IPS-15b (cell line): ENCODE measurements around the gene GALNT18.

Experiments used
- H3K27me3 ChIP-seq: one replicate; pipeline ENCODE4 v1.6.1; 2013; ENCODE audit warnings: low read length; ENCODE audit not compliant: control insufficient read depth, insufficient read depth
- H3K36me3 ChIP-seq: one replicate; pipeline ENCODE4 v1.6.1; 2013; ENCODE audit warnings: low read length; ENCODE audit not compliant: control insufficient read depth, insufficient read depth
- H3K4me1 ChIP-seq: one replicate; pipeline ENCODE4 v1.6.1; 2013; ENCODE audit warnings: mild to moderate bottlenecking, low read length; ENCODE audit not compliant: control insufficient read depth, insufficient read depth
- H3K4me3 ChIP-seq: one replicate; pipeline ENCODE4 v1.5.1; 2013; ENCODE audit warnings: low read depth, low read length
- H3K9ac ChIP-seq: one replicate; pipeline ENCODE4 v1.6.1; 2013; ENCODE audit warnings: low read depth, mild to moderate bottlenecking, low read length
- H3K9me3 ChIP-seq: one replicate; pipeline ENCODE4 v1.6.1; 2013; ENCODE audit warnings: mild to moderate bottlenecking, low read length; ENCODE audit not compliant: control insufficient read depth, insufficient read depth

Gene GALNT18

GRCh38 chr11:11433960-11434359 is 187.8 kb downstream of the GALNT18 start:
- Histone ChIP-seq H3K4me1 (no peaks in the 10 kb centered on the region), H3K36me3 (no peaks in the 10 kb centered on the region), H3K27me3 (no peaks in the 10 kb centered on the region), H3K4me3 (no peak overlapping the region), H3K9ac (no peak overlapping the region), H3K9me3 (no peaks in the 10 kb centered on the region)

- Histone ChIP-seq H3K4me1 (no peaks in the 10 kb centered on the region), H3K4me3 (no peak overlapping the region), H3K36me3 (no peaks in the 10 kb centered on the region), H3K27me3 (no peaks in the 10 kb centered on the region), H3K9ac (no peak overlapping the region), H3K9me3 (no peaks in the 10 kb centered on the region)
Observed at GRCh38 chr11:11432621-11433319, 189.0 kb downstream of the GALNT18 start.

- no peaks in the 10 kb centered on the region for H3K27me3 ChIP-seq
Observed at GRCh38 chr11:11430431-11430830, 191.4 kb downstream of the GALNT18 start.

GRCh38 chr11:11428714-11429113 is 193.1 kb downstream of the GALNT18 start:
- H3K9ac ChIP-seq, result no peak overlapping the region
- H3K36me3 ChIP-seq, result no peaks in the 10 kb centered on the region
- H3K9me3 ChIP-seq, result no peaks in the 10 kb centered on the region
- no peaks in the 10 kb centered on the region for H3K4me1 ChIP-seq
- H3K4me3 ChIP-seq, result no peak overlapping the region
- no peaks in the 10 kb centered on the region for H3K27me3 ChIP-seq

More at GRCh38 chr11:11430431-11430830, 191.4 kb downstream of the GALNT18 start:
- Histone ChIP-seq H3K9me3 (no peaks in the 10 kb centered on the region), H3K4me1 (no peaks in the 10 kb centered on the region), H3K36me3 (no peaks in the 10 kb centered on the region), H3K4me3 (no peak overlapping the region), H3K9ac (no peak overlapping the region)

- H3K4me1 ChIP-seq, result no peaks in the 10 kb centered on the region
- H3K4me3 ChIP-seq, result no peak overlapping the region
- no peaks in the 10 kb centered on the region for H3K36me3 ChIP-seq
- peak overlapping the region; percentile 3 for H3K9ac ChIP-seq
- H3K27me3 ChIP-seq, result no peaks in the 10 kb centered on the region
- H3K9me3 ChIP-seq, result no peaks in the 10 kb centered on the region
Observed at GRCh38 chr11:11427542-11427941, 194.3 kb downstream of the GALNT18 start.

GRCh38 chr11:11427140-11427539 is 194.7 kb downstream of the GALNT18 start:
- no peaks in the 10 kb centered on the region for H3K9me3 ChIP-seq
- H3K4me1 ChIP-seq, result no peaks in the 10 kb centered on the region
- H3K27me3 ChIP-seq, result no peaks in the 10 kb centered on the region
- H3K4me3 ChIP-seq, result no peak overlapping the region
- H3K36me3 ChIP-seq, result no peaks in the 10 kb centered on the region
- H3K9ac ChIP-seq, result no peak overlapping the region

GRCh38 chr11:11426226-11426952 is 195.4 kb downstream of the GALNT18 start:
- Histone ChIP-seq H3K27me3 (no peaks in the 10 kb centered on the region), H3K9ac (no peak overlapping the region), H3K36me3 (no peaks in the 10 kb centered on the region)

GRCh38 chr11:11425806-11426205 is 196.0 kb downstream of the GALNT18 start:
- Histone ChIP-seq H3K4me1 (peaks cover 2% of the 10 kb centered on the region), H3K9ac (no peak overlapping the region), H3K4me3 (no peak overlapping the region), H3K36me3 (no peaks in the 10 kb centered on the region), H3K27me3 (no peaks in the 10 kb centered on the region), H3K9me3 (no peaks in the 10 kb centered on the region)

More at GRCh38 chr11:11426226-11426952, 195.4 kb downstream of the GALNT18 start:
- no peak overlapping the region for H3K4me3 ChIP-seq
- H3K4me1 ChIP-seq, result peaks cover under 1% of the 10 kb centered on the region
- no peaks in the 10 kb centered on the region for H3K9me3 ChIP-seq

- H3K9ac ChIP-seq, result no peak overlapping the region
- H3K9me3 ChIP-seq, result no peaks in the 10 kb centered on the region
- no peak overlapping the region for H3K4me3 ChIP-seq
- no peaks in the 10 kb centered on the region for H3K27me3 ChIP-seq
- peaks cover 2% of the 10 kb centered on the region for H3K4me1 ChIP-seq
- H3K36me3 ChIP-seq, result no peaks in the 10 kb centered on the region
Observed at GRCh38 chr11:11424688-11425087, 197.1 kb downstream of the GALNT18 start.

- H3K36me3 ChIP-seq, result no peaks in the 10 kb centered on the region
- no peak overlapping the region for H3K4me3 ChIP-seq
- peaks cover 2% of the 10 kb centered on the region for H3K4me1 ChIP-seq
- no peaks in the 10 kb centered on the region for H3K9me3 ChIP-seq
- no peaks in the 10 kb centered on the region for H3K27me3 ChIP-seq
- H3K9ac ChIP-seq, result no peak overlapping the region
Observed at GRCh38 chr11:11422411-11423128, 199.2 kb downstream of the GALNT18 start.

GRCh38 chr11:11421509-11421908 is 200.3 kb downstream of the GALNT18 start:
- Histone ChIP-seq H3K9ac (peak overlapping the region; percentile 54), H3K9me3 (no peaks in the 10 kb centered on the region), H3K4me1 (peaks cover 2% of the 10 kb centered on the region), H3K27me3 (no peaks in the 10 kb centered on the region), H3K4me3 (no peak overlapping the region), H3K36me3 (no peaks in the 10 kb centered on the region)
